ENCODE results near the gene FGF18. TPM values are rescaled to one million over a fixed set of nuclear protein-coding genes. Genes with fewer than 3 reads are reported as not detected.
"Not testable (repeated sequence)": the region's sequence is repeated elsewhere in the genome, so short reads cannot be mapped to it uniquely, and the experiment has no call there.

Gene FGF18
- polyA plus RNA-seq, 1 donor from 2014 or later: 1.2 TPM

DNA sequence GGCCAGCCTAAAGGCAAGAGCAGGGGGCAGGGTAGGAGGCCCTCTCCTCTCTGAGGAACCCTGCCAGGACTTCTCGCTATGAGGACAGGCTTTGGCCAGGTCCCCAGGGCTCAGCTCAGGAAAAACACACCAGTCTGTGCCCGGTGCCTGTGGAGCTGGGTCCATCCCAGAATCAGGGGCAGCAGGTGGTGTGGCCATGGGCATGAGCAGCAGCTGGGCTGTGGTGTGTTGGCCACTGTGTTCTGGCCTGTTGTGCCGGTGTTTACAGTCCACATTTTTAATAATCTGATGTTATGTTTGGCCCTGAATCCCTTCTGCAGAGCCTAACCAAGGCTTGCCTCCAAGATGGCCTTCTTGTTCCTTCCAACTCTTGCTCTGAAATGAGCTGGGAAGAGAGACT, 77.0 kb downstream of the FGF18 start:
- Histone ChIP-seq H3K4me3 (ENCODE audit: low read length) (no peak overlapping the region), H3K9ac (ENCODE audit: low read length) (no peak overlapping the region), H2AFZ (ENCODE audit: low read depth, low read length) (no peak overlapping the region), H3K27me3 (ENCODE audit: insufficient read depth, low read depth, low read length) (no peaks in the 10 kb centered on the region), H3K9me3 (ENCODE audit: low read length) (no peaks in the 10 kb centered on the region), H3K36me3 (ENCODE audit: insufficient read depth, low read length) (no peaks in the 10 kb centered on the region), H4K20me1 (ENCODE audit: insufficient read depth) (no peaks in the 10 kb centered on the region), H3K79me2 (replicated peaks; ENCODE audit: insufficient read depth, low read length) (no peaks in the 10 kb centered on the region), H3K9me2 (ENCODE audit: insufficient read depth, low read length) (no peaks in the 10 kb centered on the region), H3F3A (ENCODE audit: insufficient read depth, low read length, poor library complexity, severe bottlenecking) (no peaks in the 10 kb centered on the region), H3K4me2 (ENCODE audit: low read length) (no peak overlapping the region), H3K27ac (ENCODE audit: low read length) (no peak overlapping the region)
- TF ChIP-seq RAD21 (conservative IDR thresholded peaks at IDR 0.05): no peak
- no peak for TF ChIP-seq TAF1 (IDR thresholded peaks at IDR 0.05; ENCODE audit: low read depth)
- no peak for TF ChIP-seq MXI1 (conservative IDR thresholded peaks at IDR 0.05; ENCODE audit: poor library complexity, severe bottlenecking)
- TF ChIP-seq EZH2 (IDR thresholded peaks at IDR 0.05; ENCODE audit: borderline replicate concordance, insufficient read depth, low read length, poor library complexity, severe bottlenecking): no peak
- no peak for TF ChIP-seq EP300 (conservative IDR thresholded peaks at IDR 0.05; ENCODE audit: poor library complexity, severe bottlenecking)
- TF ChIP-seq, protein P1, sequence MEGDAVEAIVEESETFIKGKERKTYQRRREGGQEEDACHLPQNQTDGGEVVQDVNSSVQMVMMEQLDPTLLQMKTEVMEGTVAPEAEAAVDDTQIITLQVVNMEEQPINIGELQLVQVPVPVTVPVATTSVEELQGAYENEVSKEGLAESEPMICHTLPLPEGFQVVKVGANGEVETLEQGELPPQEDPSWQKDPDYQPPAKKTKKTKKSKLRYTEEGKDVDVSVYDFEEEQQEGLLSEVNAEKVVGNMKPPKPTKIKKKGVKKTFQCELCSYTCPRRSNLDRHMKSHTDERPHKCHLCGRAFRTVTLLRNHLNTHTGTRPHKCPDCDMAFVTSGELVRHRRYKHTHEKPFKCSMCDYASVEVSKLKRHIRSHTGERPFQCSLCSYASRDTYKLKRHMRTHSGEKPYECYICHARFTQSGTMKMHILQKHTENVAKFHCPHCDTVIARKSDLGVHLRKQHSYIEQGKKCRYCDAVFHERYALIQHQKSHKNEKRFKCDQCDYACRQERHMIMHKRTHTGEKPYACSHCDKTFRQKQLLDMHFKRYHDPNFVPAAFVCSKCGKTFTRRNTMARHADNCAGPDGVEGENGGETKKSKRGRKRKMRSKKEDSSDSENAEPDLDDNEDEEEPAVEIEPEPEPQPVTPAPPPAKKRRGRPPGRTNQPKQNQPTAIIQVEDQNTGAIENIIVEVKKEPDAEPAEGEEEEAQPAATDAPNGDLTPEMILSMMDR (IDR thresholded peaks at IDR 0.05; ENCODE audit: poor library complexity, severe bottlenecking): no peak
- TF ChIP-seq SMC3 (conservative IDR thresholded peaks at IDR 0.05; ENCODE audit: poor library complexity): no peak
- no peak for TF ChIP-seq POLR2AphosphoS5 (IDR thresholded peaks at IDR 0.05)
- no peak for TF ChIP-seq REST (IDR thresholded peaks at IDR 0.05; ENCODE audit: borderline replicate concordance)

DNA sequence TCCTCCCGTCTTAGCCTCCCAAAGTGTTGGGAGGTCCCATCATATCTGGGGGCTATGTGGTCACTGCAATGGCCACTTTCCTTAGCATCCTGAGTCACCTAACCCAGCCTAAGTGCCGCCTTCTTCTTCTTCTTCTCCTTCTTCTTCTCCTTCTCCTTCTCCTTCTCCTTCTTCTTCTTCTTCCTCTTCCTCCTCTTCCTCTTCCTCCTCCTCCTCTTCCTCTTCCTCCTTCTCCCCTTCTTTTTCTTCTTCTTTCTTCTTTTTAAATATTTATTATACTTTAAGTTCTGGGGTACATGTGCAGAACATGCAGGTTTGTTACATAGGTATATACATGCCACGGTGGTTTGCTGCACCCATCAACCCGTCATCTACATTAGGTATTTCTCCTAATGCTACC, 78.0 kb downstream of the FGF18 start:
- H3K36me3 ChIP-seq (ENCODE audit: insufficient read depth, low read length); H4K20me1 ChIP-seq (ENCODE audit: insufficient read depth); H3K4me2 ChIP-seq (ENCODE audit: low read length); H2AFZ ChIP-seq (ENCODE audit: low read depth, low read length); H3F3A ChIP-seq (ENCODE audit: insufficient read depth, low read length, poor library complexity, severe bottlenecking); H3K9ac ChIP-seq (ENCODE audit: low read length); H3K79me2 ChIP-seq (replicated peaks; ENCODE audit: insufficient read depth, low read length); H3K27me3 ChIP-seq (ENCODE audit: insufficient read depth, low read depth, low read length); H3K9me3 ChIP-seq (ENCODE audit: low read length); H3K9me2 ChIP-seq (ENCODE audit: insufficient read depth, low read length); H3K4me3 ChIP-seq (ENCODE audit: low read length); H3K27ac ChIP-seq (ENCODE audit: low read length): not testable (repeated sequence)

DNA sequence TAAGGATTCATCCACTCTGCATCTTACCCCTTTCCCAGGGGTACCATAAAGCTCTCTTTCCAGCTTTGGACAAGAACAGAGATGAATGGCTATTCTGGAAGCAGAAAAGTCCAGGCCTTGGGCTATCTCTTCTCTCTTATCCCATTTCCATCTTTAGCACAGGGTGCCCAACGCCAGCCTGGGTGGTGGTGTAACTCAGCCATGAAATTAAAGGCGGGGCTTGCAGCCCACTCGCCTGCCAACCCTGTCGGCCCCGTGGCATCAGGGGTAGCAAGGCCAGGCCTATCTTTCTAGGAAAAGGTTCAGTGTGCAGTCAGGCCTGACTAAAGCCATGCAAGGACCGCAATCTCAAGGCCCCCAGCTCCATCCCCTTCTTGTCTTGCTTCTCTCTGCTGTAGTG, 78.7 kb downstream of the FGF18 start:
- H3F3A ChIP-seq (ENCODE audit: insufficient read depth, low read length, poor library complexity, severe bottlenecking): no peaks in the 10 kb centered on the region
- H4K20me1 ChIP-seq (ENCODE audit: insufficient read depth): no peaks in the 10 kb centered on the region
- H3K27ac ChIP-seq (ENCODE audit: low read length): no peak overlapping the region
- no peak overlapping the region for H2AFZ ChIP-seq (ENCODE audit: low read depth, low read length)
- H3K9ac ChIP-seq (ENCODE audit: low read length): no peak overlapping the region
- H3K4me3 ChIP-seq (ENCODE audit: low read length): no peak overlapping the region
- no peaks in the 10 kb centered on the region for H3K9me2 ChIP-seq (ENCODE audit: insufficient read depth, low read length)
- H3K9me3 ChIP-seq (ENCODE audit: low read length): no peaks in the 10 kb centered on the region
- TF ChIP-seq EP300 (conservative IDR thresholded peaks at IDR 0.05; ENCODE audit: poor library complexity, severe bottlenecking): no peak
- no peak for TF ChIP-seq SMC3 (conservative IDR thresholded peaks at IDR 0.05; ENCODE audit: poor library complexity)
- TF ChIP-seq RAD21 (conservative IDR thresholded peaks at IDR 0.05): no peak
- no peak for TF ChIP-seq TAF1 (IDR thresholded peaks at IDR 0.05; ENCODE audit: low read depth)
- TF ChIP-seq REST (IDR thresholded peaks at IDR 0.05; ENCODE audit: borderline replicate concordance): no peak
- TF ChIP-seq, protein P1 (IDR thresholded peaks at IDR 0.05; ENCODE audit: poor library complexity, severe bottlenecking): no peak
- no peak for TF ChIP-seq MXI1 (conservative IDR thresholded peaks at IDR 0.05; ENCODE audit: poor library complexity, severe bottlenecking)
- no peak for TF ChIP-seq POLR2AphosphoS5 (IDR thresholded peaks at IDR 0.05)
- no peak for TF ChIP-seq EZH2 (IDR thresholded peaks at IDR 0.05; ENCODE audit: borderline replicate concordance, insufficient read depth, low read length, poor library complexity, severe bottlenecking)
- H3K79me2 ChIP-seq (replicated peaks; ENCODE audit: insufficient read depth, low read length): no peaks in the 10 kb centered on the region
- H3K4me2 ChIP-seq (ENCODE audit: low read length): no peak overlapping the region
- H3K36me3 ChIP-seq (ENCODE audit: insufficient read depth, low read length): no peaks in the 10 kb centered on the region
- no peaks in the 10 kb centered on the region for H3K27me3 ChIP-seq (ENCODE audit: insufficient read depth, low read depth, low read length)

Measured in neural cell (in vitro differentiated cells).